Neural progenitor cell (in vitro differentiated cells): ENCODE results near the gene FHL3.

Experiments used
- CTCF ChIP-seq: fragments of 200-600 bp; sonication (generic); IDR thresholded peaks from 2 replicates; pipeline ENCODE4 v1.5.1; 2017; ENCODE audit warnings: antibody characterized with exemption, mild to moderate bottlenecking
- EZH2 ChIP-seq: fragments of 200-600 bp; sonication (generic); IDR thresholded peaks from 2 replicates; pipeline ENCODE4 v1.6.1; 2017; ENCODE audit warnings: antibody characterized with exemption, mild to moderate bottlenecking, moderate library complexity
- EZH2phosphoT487 ChIP-seq: fragments of 200-600 bp; sonication (generic); IDR thresholded peaks from 2 replicates; pipeline ENCODE4 v1.6.1; 2017; ENCODE audit warnings: antibody characterized with exemption

GRCh38 chr1:37951041-37951782, 54.1 kb downstream of the FHL3 start:
- TF ChIP-seq CTCF (no peak), EZH2 (no peak), EZH2phosphoT487 (no peak)
